ENCODE measurements around the gene EIF2B2. TPM values are rescaled to one million over a fixed set of nuclear protein-coding genes. Genes with fewer than 3 reads are reported as not detected.
A peak's percentile ranks its signal among the peaks of the same experiment; 100 is the strongest.

Gene EIF2B2
- total and polyA plus RNA-seq, 2 of the 13 experiments (the other 11 are each of a cell fraction or from before 2014, with no cell fraction given), result 54.4 to 78.6 TPM

DNA sequence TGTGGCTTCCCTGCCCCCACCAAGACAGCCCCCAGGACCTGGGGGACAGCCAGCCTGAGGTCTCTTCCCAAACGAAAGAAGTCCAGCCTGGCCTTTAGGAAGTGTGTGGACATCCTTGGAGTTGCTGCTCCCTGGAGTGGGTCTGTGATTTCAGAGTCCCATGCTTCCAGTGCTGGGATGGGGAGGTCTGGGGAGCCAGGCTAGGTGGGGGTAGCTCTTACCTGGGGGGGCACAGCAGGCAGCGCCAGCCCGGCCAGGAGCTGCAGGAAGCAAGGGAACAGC lies 47.8 kb upstream of the EIF2B2 start (continued):
- TF ChIP-seq, protein P1, sequence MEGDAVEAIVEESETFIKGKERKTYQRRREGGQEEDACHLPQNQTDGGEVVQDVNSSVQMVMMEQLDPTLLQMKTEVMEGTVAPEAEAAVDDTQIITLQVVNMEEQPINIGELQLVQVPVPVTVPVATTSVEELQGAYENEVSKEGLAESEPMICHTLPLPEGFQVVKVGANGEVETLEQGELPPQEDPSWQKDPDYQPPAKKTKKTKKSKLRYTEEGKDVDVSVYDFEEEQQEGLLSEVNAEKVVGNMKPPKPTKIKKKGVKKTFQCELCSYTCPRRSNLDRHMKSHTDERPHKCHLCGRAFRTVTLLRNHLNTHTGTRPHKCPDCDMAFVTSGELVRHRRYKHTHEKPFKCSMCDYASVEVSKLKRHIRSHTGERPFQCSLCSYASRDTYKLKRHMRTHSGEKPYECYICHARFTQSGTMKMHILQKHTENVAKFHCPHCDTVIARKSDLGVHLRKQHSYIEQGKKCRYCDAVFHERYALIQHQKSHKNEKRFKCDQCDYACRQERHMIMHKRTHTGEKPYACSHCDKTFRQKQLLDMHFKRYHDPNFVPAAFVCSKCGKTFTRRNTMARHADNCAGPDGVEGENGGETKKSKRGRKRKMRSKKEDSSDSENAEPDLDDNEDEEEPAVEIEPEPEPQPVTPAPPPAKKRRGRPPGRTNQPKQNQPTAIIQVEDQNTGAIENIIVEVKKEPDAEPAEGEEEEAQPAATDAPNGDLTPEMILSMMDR (CRISPR knock-in tag; IDR thresholded peaks at IDR 0.05), result no peak
- TF ChIP-seq KDM2A (CRISPR knock-in tag; IDR thresholded peaks at IDR 0.05; ENCODE audit: borderline replicate concordance, low read depth) (no peak), ZFP37 (CRISPR knock-in tag; IDR thresholded peaks at IDR 0.05; ENCODE audit: borderline replicate concordance) (0 out of 2 replicates have a peak, but pooled peaks have one; percentile 4), ZNF781 (CRISPR knock-in tag; IDR thresholded peaks at IDR 0.05; ENCODE audit: borderline replicate concordance, not compliant biosample characterization) (no peak), SRSF1 (optimal IDR thresholded peaks at IDR 0.05; ENCODE audit: low read depth, low read length) (peak; percentile 82), DMTF1 (CRISPR knock-in tag; IDR thresholded peaks at IDR 0.05) (no peak), HNRNPUL1 (IDR thresholded peaks at IDR 0.05; ENCODE audit: low read depth, low read length) (no peak), ZNF891 (CRISPR knock-in tag; IDR thresholded peaks at IDR 0.05) (no peak), PTBP1 (IDR thresholded peaks at IDR 0.05; ENCODE audit: low read depth, low read length, poor library complexity, severe bottlenecking) (no peak), FOXP4 (CRISPR knock-in tag; IDR thresholded peaks at IDR 0.05) (no peak), YEATS4 (CRISPR knock-in tag; IDR thresholded peaks at IDR 0.05; ENCODE audit: borderline replicate concordance) (no peak), HOXA7 (CRISPR knock-in tag; IDR thresholded peaks at IDR 0.05) (no peak), ZZZ3 (CRISPR knock-in tag; IDR thresholded peaks at IDR 0.05; ENCODE audit: borderline replicate concordance) (no peak), NFYB (CRISPR knock-in tag; IDR thresholded peaks at IDR 0.05) (no peak), ZKSCAN5 (CRISPR knock-in tag; IDR thresholded peaks at IDR 0.05) (no peak), ZBTB34 (CRISPR knock-in tag; IDR thresholded peaks at IDR 0.05) (no peak)
- TF ChIP-seq, protein P2, sequence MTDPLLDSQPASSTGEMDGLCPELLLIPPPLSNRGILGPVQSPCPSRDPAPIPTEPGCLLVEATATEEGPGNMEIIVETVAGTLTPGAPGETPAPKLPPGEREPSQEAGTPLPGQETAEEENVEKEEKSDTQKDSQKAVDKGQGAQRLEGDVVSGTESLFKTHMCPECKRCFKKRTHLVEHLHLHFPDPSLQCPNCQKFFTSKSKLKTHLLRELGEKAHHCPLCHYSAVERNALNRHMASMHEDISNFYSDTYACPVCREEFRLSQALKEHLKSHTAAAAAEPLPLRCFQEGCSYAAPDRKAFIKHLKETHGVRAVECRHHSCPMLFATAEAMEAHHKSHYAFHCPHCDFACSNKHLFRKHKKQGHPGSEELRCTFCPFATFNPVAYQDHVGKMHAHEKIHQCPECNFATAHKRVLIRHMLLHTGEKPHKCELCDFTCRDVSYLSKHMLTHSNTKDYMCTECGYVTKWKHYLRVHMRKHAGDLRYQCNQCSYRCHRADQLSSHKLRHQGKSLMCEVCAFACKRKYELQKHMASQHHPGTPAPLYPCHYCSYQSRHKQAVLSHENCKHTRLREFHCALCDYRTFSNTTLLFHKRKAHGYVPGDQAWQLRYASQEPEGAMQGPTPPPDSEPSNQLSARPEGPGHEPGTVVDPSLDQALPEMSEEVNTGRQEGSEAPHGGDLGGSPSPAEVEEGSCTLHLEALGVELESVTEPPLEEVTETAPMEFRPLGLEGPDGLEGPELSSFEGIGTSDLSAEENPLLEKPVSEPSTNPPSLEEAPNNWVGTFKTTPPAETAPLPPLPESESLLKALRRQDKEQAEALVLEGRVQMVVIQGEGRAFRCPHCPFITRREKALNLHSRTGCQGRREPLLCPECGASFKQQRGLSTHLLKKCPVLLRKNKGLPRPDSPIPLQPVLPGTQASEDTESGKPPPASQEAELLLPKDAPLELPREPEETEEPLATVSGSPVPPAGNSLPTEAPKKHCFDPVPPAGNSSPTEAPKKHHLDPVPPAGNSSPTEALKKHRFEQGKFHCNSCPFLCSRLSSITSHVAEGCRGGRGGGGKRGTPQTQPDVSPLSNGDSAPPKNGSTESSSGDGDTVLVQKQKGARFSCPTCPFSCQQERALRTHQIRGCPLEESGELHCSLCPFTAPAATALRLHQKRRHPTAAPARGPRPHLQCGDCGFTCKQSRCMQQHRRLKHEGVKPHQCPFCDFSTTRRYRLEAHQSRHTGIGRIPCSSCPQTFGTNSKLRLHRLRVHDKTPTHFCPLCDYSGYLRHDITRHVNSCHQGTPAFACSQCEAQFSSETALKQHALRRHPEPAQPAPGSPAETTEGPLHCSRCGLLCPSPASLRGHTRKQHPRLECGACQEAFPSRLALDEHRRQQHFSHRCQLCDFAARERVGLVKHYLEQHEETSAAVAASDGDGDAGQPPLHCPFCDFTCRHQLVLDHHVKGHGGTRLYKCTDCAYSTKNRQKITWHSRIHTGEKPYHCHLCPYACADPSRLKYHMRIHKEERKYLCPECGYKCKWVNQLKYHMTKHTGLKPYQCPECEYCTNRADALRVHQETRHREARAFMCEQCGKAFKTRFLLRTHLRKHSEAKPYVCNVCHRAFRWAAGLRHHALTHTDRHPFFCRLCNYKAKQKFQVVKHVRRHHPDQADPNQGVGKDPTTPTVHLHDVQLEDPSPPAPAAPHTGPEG (CRISPR knock-in tag; IDR thresholded peaks at IDR 0.05), result no peak

All from HepG2 (cell line).